MCF 10A (cell line): ENCODE data around the gene RPRD1A. TPM values are rescaled to one million over a fixed set of nuclear protein-coding genes. Genes with fewer than 3 reads are reported as not detected.
"Not testable (repeated sequence)": the region's sequence is repeated elsewhere in the genome, so short reads cannot be mapped to it uniquely, and the experiment has no call there.

Experiments
- BruUV-seq: library from RNA; stranded (reverse); fragments of 400-500 nt; replicated peaks from 2 replicates; lab custom pipeline; 2021; lab: Mats Ljungman, UMichigan
- CTCF ChIA-PET: fragments of 300-600 bp; sonication (Branson Sonifier 250); formaldehyde crosslinking; extraction: SDS; loops from one replicate; lab custom pipeline; 2021; ENCODE audit warnings: antibody characterized with exemption, inconsistent platforms; lab: Yijun Ruan, JAX
- POLR2A ChIA-PET: fragments of 300-600, 350-650 bp; sonication (Branson Sonifier 250); formaldehyde crosslinking; extraction: SDS; loops from one replicate; lab custom pipeline; 2020; ENCODE audit warnings: antibody characterized with exemption, inconsistent platforms; lab: Yijun Ruan, JAX
- DNase-seq: peaks from one replicate; pipeline ENCODE4 v3.0.0-alpha.2; 2018; ENCODE audit not compliant: unreplicated experiment
- H3K27ac Mint-ChIP-seq: one replicate; pipeline ENCODE4 v1.8.0; 2022; ENCODE audit warnings: mild to moderate bottlenecking, low read depth, mixed read lengths; ENCODE audit not compliant: unreplicated experiment
- H3K27me3 Mint-ChIP-seq: one replicate; pipeline ENCODE4 v1.8.0; 2022; ENCODE audit warnings: mixed read lengths; ENCODE audit not compliant: insufficient read depth, unreplicated experiment
- H3K36me3 Mint-ChIP-seq: one replicate; pipeline ENCODE4 v1.8.0; 2022; ENCODE audit warnings: mild to moderate bottlenecking, moderate library complexity, mixed read lengths; ENCODE audit not compliant: insufficient read depth, unreplicated experiment
- H3K4me1 Mint-ChIP-seq: one replicate; pipeline ENCODE4 v1.8.0; 2022; ENCODE audit warnings: mixed read lengths; ENCODE audit not compliant: insufficient read depth, unreplicated experiment
- H3K4me3 Mint-ChIP-seq: one replicate; pipeline ENCODE4 v1.8.0; 2022; ENCODE audit warnings: mild to moderate bottlenecking, moderate library complexity, mixed read lengths; ENCODE audit not compliant: unreplicated experiment
- H3K9me3 Mint-ChIP-seq: one replicate; pipeline ENCODE4 v1.8.0; 2022; ENCODE audit warnings: mixed read lengths; ENCODE audit not compliant: unreplicated experiment
- intact Hi-C: fragments of 100-400 bp; cut with micrococcal nuclease; formaldehyde crosslinking; loops from 2 replicates; pipeline ENCODE4 v1.14.1; 2022
- total RNA-seq: library from RNA; stranded (reverse); gene quantifications from 2 replicates; pipeline ENCODE4 v1.2.3, GENCODE V29; 2022
- TF ChIP-seq, protein P1 (sequence below): fragments of 200-600 bp; IDR thresholded peaks from one replicate; pipeline ENCODE4 v1.8.0; 2022; ENCODE audit warnings: antibody characterized with exemption, mild to moderate bottlenecking; ENCODE audit not compliant: unreplicated experiment

The RPRD1A gene
- total RNA-seq, 1 experiment from 2014 or later = 89.1 TPM

DNA sequence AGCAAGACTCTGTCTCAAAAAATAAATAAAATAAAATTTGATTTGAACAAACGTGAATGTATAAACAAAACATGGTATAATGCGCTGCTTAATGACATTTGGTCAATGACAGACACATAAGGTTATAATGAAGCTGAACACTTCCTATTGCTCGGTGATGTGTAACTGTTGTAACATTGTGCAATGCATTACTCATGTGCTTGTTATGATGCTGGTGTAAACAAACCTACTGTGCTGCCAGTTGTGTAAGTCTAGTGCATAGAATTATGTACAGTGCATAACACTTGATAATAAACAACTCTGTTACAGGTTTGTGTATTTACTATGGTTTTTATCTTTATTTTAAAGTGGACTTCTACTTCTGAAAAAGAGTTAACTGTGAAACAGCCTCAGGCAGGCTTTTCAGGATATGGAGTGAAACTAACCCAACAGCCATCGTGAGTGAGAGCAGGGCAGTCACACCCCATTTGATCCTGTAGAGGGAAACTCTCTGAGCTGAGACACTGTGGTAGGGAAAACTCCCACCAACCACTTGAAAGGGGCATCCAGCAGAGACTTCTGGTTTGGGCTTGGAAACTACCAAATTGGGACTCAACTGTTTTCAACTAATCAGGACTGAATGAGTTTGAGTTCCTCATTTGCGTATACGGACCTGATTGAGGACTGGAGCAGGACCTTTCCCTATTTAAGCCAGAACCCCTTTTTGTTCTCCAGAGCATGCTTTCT is 8.7 kb upstream of the RPRD1A start:
- Mint-ChIP-seq H3K27me3 (no peaks in the 10 kb centered on the region), H3K4me1 (no peaks in the 10 kb centered on the region), H3K4me3 (no peak overlapping the region), H3K36me3 (no peaks in the 10 kb centered on the region), H3K27ac (peak overlapping the region; percentile 75), H3K9me3 (no peaks in the 10 kb centered on the region)
- DNase-seq = peak; percentile 90
- ChIA-PET POLR2A (interaction anchor here (0.5 to 1.7 kb wide), 6 partner anchors 9 to 183 kb away, joined by 3 to 23 read pairs (median 5); partner anchors contain the start of genes RMP24, RPRD1A and SLC39A6), CTCF (interaction anchor here (0.5 to 0.7 kb wide), 3 partner anchors 10 to 514 kb away, joined by 3 to 4 read pairs (median 3); no protein-coding TSS in a partner anchor)
- TF ChIP-seq, protein P1, sequence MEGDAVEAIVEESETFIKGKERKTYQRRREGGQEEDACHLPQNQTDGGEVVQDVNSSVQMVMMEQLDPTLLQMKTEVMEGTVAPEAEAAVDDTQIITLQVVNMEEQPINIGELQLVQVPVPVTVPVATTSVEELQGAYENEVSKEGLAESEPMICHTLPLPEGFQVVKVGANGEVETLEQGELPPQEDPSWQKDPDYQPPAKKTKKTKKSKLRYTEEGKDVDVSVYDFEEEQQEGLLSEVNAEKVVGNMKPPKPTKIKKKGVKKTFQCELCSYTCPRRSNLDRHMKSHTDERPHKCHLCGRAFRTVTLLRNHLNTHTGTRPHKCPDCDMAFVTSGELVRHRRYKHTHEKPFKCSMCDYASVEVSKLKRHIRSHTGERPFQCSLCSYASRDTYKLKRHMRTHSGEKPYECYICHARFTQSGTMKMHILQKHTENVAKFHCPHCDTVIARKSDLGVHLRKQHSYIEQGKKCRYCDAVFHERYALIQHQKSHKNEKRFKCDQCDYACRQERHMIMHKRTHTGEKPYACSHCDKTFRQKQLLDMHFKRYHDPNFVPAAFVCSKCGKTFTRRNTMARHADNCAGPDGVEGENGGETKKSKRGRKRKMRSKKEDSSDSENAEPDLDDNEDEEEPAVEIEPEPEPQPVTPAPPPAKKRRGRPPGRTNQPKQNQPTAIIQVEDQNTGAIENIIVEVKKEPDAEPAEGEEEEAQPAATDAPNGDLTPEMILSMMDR = no peak
- intact Hi-C loops = no loop called here
- BruUV-seq = TSS peak; percentile 68

DNA sequence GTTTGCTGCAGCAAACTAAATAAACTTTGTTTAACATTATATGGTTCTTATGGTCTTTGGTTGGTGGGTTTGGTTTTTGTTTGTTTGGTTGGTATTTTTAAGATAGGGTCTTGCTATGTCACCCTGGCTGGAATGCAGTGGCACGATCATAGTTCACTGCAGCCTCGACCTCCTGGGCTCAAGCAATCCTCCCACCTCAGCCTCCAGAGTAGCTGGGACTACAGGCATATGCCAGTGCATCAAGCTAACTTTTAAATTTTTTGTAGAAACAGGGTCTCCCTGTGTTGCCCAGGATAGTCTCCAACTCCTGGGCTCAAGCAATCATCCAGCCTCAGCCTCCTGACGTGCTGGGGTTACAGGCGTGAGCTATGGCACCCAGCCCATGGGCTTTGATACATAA is 7.1 kb upstream of the RPRD1A start:
- POLR2A ChIA-PET = interaction anchor here (0.8 to 2.1 kb wide), 4 partner anchors 12 to 50 kb away, joined by 3 to 6 read pairs (median 3); no protein-coding TSS in a partner anchor
- BruUV-seq = no TSS peak
- intact Hi-C loops = no loop called here

DNA sequence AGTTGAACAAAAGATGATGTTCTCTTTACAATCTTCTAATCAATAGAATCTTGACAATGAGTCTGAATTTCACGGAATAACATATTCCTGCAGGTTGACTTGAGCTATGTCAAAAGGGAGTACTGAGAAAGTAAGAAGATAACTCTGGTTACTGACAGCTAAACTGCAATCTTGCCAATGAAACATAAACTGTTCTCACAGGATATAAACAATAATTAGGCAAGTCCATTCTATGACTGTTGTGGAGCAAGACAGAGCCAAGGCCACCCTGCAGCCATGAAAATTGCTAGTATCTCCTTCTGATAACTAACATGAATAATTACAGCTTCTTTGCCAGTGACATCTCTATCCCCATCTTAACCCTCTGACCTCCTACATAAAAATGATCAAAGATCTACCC is 6.3 kb upstream of the RPRD1A start:
- no peak for DNase-seq
- no peak overlapping the region for H3K27ac Mint-ChIP-seq
- H3K4me1 Mint-ChIP-seq = no peaks in the 10 kb centered on the region
- no peak overlapping the region for H3K4me3 Mint-ChIP-seq
- POLR2A ChIA-PET = interaction anchor here (0.8 to 2.1 kb wide), 4 partner anchors 12 to 51 kb away, joined by 3 to 6 read pairs (median 3); no protein-coding TSS in a partner anchor
- no peaks in the 10 kb centered on the region for H3K27me3 Mint-ChIP-seq
- intact Hi-C loops = no loop called here
- no peaks in the 10 kb centered on the region for H3K36me3 Mint-ChIP-seq
- no TSS peak for BruUV-seq
- TF ChIP-seq, protein P1 = no peak
- CTCF ChIA-PET = interaction anchor here (0.8 to 1.2 kb wide), 2 partner anchors 22 to 24 kb away, joined by 3 to 7 read pairs; no protein-coding TSS in a partner anchor
- H3K9me3 Mint-ChIP-seq = no peaks in the 10 kb centered on the region

More for the DNA sequence above, 7.1 kb upstream of the RPRD1A start:
- TF ChIP-seq, protein P1 = no peak
- Mint-ChIP-seq H3K4me3 (no peak overlapping the region), H3K27ac (no peak overlapping the region), H3K9me3 (no peaks in the 10 kb centered on the region), H3K4me1 (no peaks in the 10 kb centered on the region), H3K36me3 (no peaks in the 10 kb centered on the region), H3K27me3 (no peaks in the 10 kb centered on the region)
- CTCF ChIA-PET = interaction anchor here (0.7 to 1.6 kb wide), 3 partner anchors 8 to 710 kb away, joined by 3 to 7 read pairs (median 4); no protein-coding TSS in a partner anchor
- DNase-seq = no peak

DNA sequence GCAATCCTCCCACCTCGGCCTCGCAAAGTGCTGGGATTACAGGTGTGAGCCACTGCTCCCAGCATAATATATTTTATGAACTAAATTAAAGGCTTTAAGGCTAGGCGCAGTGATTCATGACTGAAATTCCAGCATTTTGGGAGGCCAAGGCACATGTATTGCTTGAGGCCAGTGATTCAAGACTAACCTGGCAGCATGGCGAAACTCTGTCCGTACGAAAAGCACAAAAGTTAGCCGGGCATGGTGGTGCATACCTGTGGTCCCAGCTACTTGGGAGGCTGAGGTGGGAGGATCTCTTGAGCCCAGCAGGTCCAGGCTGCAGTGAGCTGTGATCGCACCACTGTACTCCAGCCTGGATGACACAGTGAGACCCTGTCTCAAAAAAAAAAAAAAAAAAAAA is 5.0 kb upstream of the RPRD1A start:
- CTCF ChIA-PET, BruUV-seq, H3K27me3 Mint-ChIP-seq, H3K4me3 Mint-ChIP-seq, H3K36me3 Mint-ChIP-seq, H3K9me3 Mint-ChIP-seq, H3K4me1 Mint-ChIP-seq, POLR2A ChIA-PET, H3K27ac Mint-ChIP-seq, intact Hi-C loops: not testable (repeated sequence)
- DNase-seq = peak; percentile 26
